LNCAP (cell line): ENCODE measurements around the gene GNAQ.

Experiments used
- TF ChIP-seq, protein P1 (sequence below): fragments of 450-650 bp; IDR thresholded peaks from 2 replicates; pipeline ENCODE4 v1.5.1; 2017; ENCODE audit warnings: mild to moderate bottlenecking

The GNAQ gene

DNA sequence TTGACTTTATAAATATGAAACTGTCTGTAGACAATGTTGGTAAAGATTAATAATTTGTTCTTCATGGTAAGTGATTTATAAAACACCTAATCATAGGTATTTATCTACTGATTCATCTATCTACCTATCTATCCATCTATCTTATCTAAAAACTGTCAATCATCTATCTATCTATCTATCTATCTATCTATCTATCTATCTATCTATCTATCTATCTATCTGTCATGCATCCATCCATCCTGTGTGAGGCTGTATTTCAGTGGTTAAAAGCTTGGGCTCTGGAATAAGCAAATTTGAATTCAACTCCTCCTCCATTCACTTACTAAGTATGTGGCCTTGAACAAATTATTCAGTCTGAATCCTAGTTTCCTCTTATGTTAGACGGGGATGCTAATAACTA is 221.6 kb downstream of the GNAQ start:
- TF ChIP-seq, protein P1, sequence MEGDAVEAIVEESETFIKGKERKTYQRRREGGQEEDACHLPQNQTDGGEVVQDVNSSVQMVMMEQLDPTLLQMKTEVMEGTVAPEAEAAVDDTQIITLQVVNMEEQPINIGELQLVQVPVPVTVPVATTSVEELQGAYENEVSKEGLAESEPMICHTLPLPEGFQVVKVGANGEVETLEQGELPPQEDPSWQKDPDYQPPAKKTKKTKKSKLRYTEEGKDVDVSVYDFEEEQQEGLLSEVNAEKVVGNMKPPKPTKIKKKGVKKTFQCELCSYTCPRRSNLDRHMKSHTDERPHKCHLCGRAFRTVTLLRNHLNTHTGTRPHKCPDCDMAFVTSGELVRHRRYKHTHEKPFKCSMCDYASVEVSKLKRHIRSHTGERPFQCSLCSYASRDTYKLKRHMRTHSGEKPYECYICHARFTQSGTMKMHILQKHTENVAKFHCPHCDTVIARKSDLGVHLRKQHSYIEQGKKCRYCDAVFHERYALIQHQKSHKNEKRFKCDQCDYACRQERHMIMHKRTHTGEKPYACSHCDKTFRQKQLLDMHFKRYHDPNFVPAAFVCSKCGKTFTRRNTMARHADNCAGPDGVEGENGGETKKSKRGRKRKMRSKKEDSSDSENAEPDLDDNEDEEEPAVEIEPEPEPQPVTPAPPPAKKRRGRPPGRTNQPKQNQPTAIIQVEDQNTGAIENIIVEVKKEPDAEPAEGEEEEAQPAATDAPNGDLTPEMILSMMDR = no peak

DNA sequence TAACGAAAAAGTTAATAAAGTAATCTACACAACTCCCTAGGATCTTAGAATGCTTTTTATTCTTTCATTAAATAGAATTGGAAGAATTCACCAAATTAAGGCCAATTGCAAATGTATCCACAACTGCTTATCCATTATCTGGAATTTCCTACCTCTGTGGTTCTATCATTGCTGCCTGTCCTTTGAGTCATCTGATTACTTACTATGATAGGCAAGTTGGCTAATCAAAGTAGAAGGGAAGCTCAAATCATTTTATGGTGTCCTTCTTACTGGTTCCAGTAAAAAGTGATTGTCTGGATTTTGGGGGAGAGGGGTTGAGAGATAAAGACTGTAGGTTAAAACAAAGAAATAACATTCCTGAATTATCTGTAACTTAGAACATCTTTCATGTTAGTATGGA is 222.1 kb downstream of the GNAQ start:
- TF ChIP-seq, protein P1 = no peak

DNA sequence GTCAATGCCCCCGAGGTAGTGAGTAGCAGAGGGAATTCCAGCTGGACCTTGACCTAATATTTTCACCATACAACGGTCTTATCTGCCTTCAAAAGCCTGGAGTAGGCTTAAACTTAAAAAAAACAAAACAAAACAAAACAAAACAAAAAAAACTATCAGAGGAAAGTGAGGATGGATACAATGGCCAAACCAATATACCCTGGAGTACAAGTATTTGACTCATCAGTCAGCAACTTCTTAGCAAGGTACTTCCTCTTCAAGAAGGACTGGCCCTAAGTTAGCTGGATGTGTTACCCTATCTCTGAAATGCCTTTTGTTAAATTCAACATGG is 222.9 kb downstream of the GNAQ start:
- TF ChIP-seq, protein P1 = no peak

DNA sequence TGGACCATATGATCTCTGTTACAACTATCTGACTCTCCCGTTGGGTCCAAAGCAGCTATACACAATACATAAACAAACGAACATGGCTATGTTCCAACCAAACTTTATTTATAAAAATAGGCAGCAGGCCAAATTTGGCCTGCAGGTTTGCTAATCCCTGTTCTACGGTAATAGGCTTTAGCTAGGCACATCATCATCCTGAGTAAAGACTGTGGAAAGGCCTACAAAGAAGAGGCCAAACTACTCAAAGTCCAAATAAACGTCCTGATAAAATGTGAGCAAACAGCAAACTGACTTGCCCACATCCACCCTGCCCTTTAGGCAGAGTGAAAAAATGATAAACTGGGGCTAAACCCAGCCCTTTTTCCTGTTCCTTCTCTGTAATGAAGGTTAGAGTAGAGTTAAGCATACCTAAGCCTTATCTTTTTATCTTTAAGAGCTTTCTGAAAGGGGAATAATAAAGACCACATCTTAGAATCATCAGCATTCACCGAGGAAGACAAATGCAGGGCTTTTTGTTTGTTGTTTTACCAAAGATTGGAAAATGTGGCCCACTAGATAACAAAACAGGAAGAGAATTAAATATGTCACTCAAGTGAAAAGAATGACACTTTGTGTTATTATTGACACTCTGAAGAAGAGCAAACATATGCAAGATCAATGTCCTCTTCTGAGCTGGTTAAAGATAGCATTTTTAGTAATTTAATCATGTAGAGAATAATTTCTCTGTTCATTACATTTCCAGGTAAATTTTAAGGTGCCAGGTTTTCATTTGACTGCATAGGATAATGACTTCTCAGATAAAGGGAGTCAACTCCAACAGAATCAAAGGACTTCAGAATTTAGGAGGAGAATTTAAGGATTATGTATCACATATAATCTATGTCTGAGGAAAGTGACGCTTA is 223.5 kb downstream of the GNAQ start:
- TF ChIP-seq, protein P1 = no peak

DNA sequence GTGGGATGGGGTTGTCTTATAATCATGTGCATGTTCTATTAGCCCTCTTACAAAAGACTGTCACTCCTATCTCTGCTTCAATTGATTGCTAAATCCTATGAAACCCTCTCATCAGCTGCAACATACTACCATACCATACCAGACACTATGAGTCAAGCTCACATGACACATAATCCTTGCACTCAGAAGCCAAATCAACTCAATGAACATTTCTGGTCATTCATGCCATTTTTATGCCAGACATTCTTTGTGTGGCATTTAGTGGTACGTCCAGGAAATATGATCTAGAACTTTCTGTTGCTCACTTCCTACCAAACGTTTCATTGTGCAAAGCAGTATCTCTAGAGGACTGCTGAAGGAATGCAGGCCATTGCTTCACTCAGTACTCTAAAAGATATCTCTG is 224.3 kb downstream of the GNAQ start:
- TF ChIP-seq, protein P1 = no peak

DNA sequence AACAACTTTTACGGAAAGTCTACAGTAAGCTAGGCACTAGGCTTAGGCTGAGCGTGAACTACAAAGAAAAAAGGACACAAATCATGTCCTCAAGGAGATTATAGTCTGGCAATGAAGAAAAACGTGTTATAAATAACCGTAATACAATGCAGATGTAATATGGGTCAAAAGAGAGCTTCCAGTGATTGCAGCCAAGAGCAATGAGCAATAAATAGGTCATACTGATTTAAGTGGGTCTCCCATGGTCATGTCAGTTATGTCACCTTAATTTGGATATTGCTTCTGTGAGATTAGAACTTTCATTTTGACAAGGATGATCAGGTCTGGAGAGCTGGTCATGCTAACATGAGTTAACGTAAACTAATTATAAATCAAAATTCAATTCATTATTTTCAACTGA is 224.9 kb downstream of the GNAQ start:
- TF ChIP-seq, protein P1 = no peak

DNA sequence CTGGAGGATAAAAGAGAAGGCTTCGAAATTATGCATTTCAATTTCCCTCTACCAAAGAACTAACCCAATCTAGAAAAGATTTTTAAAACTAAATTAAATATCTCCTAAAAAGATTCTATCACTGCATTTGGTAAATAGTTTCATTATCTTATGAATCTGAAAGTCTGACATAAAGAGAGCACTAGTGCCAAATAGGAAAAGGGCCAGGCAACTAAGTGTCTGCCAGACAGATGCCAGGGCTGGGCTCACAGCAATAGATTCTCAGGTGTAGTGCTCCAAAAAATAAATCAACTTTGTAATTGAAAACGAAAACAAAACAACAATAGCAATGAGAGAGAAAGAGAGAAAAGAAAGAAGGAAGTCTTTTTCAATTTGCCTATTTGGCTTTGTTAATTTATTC is 225.8 kb downstream of the GNAQ start:
- TF ChIP-seq, protein P1 = no peak
